ENCODE measurements around the gene MTFR1L. TPM values are rescaled to one million over a fixed set of nuclear protein-coding genes. Genes with fewer than 3 reads are reported as not detected.
A peak's percentile ranks its signal among the peaks of the same experiment; 100 is the strongest.

The MTFR1L gene
- total and polyA plus RNA-seq, 9 of the 15 experiments (the other 6 are each of a cell fraction or from before 2014, with no cell fraction given) = 41.4 to 98.5 (median 53.7) TPM

GRCh38 chr1:25861316-25862286 lies 41.8 kb downstream of the MTFR1L start (continued):
- TF ChIP-seq BRD9 (IDR thresholded peaks at IDR 0.05; ENCODE audit: low read depth, partially characterized antibody) (peak; percentile 72), RHOXF2B (CRISPR knock-in tag; conservative IDR thresholded peaks at IDR 0.05) (no peak), NUFIP1 (IDR thresholded peaks at IDR 0.05; ENCODE audit: partially characterized antibody) (no peak), THRA (IDR thresholded peaks at IDR 0.05) (no peak), MCM2 (IDR thresholded peaks at IDR 0.05; ENCODE audit: low read depth) (no peak), ZKSCAN8 (CRISPR knock-in tag; IDR thresholded peaks at IDR 0.05) (no peak), HIVEP1 (CRISPR knock-in tag; IDR thresholded peaks at IDR 0.05) (no peak), JUNB (CRISPR knock-in tag; conservative IDR thresholded peaks at IDR 0.05) (no peak), NRF1 (conservative IDR thresholded peaks at IDR 0.05 in 1 of 2, IDR thresholded peaks at IDR 0.05 in 1 of 2) (no peak), ARID2 (IDR thresholded peaks at IDR 0.05) (no peak), CGGBP1 (CRISPR knock-in tag; IDR thresholded peaks at IDR 0.05) (no peak), ZBTB5 (IDR thresholded peaks at IDR 0.05) (no peak), ETS1 (conservative IDR thresholded peaks at IDR 0.05; ENCODE audit: control insufficient read depth, low read depth, low read length) (no peak)
